Measurements from ENCODE around the gene SLC7A7.

SLC7A7 gene

DNA sequence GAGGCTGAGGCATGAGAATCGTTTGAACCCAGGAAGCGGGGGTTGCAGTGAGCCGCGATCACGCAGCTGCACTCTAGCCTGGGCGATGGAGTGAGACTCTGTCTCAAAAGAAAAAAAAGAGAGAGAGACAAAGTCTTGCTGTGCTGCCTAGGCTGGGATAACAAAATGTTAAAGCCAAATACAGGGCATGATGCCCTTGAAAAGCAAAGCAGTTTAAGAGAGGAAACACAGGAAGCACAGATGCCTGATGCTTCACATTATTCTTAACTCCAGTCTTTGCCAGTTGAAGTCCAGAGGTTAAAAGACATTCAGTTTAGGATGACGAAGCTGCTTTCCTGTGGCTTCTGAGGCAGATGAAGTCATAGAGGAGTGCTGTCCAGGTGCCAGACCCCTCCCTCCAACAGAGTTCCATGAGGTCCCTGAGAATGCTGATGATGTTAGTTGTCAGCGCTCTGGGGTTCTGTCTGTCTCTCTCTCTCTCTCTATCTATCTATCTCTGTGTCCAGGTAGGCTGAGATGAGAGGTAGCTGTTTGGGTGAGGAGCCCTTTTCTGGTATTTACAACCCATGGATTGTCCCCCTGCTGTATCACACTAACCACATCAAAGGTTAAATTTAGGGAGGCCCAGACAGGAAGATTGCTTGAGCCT, 9.6 kb upstream of the SLC7A7 start:
- H3K9ac ChIP-seq (ENCODE audit: low read length): no peak overlapping the region
- H3K4me1 ChIP-seq (ENCODE audit: control insufficient read depth, insufficient read depth, low read length): peaks cover 40% of the 10 kb centered on the region
- H3K4me3 ChIP-seq (ENCODE audit: low read length): no peak overlapping the region
- no peaks in the 10 kb centered on the region for H3K27me3 ChIP-seq (ENCODE audit: control insufficient read depth, insufficient read depth, low read length)
- no peaks in the 10 kb centered on the region for H3K36me3 ChIP-seq (ENCODE audit: control insufficient read depth, insufficient read depth, low read length)
- no peaks in the 10 kb centered on the region for H3K9me3 ChIP-seq (ENCODE audit: control insufficient read depth, low read length)

DNA sequence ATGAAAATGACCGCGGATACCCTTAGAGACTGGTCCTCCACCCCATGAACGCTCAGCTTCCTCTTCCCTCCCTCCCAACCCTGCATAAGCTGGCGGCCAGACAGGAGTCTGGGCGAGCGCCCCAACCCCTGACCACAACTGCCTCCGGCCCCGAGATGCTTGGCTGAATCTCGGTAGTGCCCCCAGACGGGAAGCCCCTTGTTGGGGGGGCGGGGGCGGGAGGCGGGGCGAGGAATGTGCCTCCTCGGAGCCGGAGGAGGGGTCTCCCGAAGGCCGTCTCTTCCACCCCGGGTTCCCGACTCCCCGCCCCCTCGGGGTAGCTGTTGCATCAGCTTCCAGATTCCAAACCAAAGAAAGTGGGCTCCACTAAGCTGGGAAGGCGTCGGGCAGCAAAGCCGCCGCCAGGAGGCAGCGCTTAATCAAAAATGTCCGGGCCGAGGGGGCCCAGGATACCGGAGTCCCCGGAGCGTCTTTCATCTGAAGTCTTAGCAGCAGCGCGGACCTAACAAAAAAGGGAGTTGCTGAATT, 7.4 kb upstream of the SLC7A7 start:
- no peaks in the 10 kb centered on the region for H3K27me3 ChIP-seq (ENCODE audit: control insufficient read depth, insufficient read depth, low read length)
- H3K4me1 ChIP-seq (ENCODE audit: control insufficient read depth, insufficient read depth, low read length): peaks cover 57% of the 10 kb centered on the region
- no peaks in the 10 kb centered on the region for H3K9me3 ChIP-seq (ENCODE audit: control insufficient read depth, low read length)
- no peaks in the 10 kb centered on the region for H3K36me3 ChIP-seq (ENCODE audit: control insufficient read depth, insufficient read depth, low read length)
- H3K9ac ChIP-seq (ENCODE audit: low read length): peak overlapping the region; percentile 84
- H3K4me3 ChIP-seq (ENCODE audit: low read length): peak overlapping the region; percentile 21

DNA sequence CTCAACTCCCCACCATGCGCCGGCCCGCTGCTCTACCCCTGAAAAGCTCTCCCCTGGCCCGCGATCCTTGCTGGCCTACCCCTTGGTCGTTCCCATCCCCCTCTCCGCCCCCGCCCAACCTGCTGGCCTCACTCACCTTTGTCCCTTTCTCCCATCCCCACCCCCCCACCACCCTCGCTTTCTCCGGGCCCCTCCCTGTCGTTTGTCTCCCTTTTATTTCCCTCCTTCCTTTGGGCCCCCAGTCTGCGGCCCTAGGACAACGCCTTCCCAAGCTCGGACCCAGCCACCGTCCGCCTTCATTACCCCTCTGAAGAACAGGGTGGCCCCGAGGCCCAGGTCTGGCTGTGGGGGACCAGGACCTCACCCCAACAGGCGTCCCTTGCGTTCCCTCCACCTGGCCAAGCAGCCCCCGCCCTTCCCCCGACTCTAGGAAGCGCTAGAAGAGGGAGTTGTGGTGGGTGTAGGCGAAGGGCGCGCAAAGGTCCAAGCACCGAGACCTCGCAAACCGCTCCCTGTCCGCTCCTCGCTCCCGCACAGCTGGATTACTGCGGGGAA, 6.9 kb upstream of the SLC7A7 start:
- Histone ChIP-seq H3K9ac (ENCODE audit: low read length) (peak overlapping the region; percentile 84), H3K9me3 (ENCODE audit: control insufficient read depth, low read length) (no peaks in the 10 kb centered on the region), H3K27me3 (ENCODE audit: control insufficient read depth, insufficient read depth, low read length) (no peaks in the 10 kb centered on the region), H3K4me3 (ENCODE audit: low read length) (no peak overlapping the region), H3K4me1 (ENCODE audit: control insufficient read depth, insufficient read depth, low read length) (peaks cover 59% of the 10 kb centered on the region), H3K36me3 (ENCODE audit: control insufficient read depth, insufficient read depth, low read length) (no peaks in the 10 kb centered on the region)

DNA sequence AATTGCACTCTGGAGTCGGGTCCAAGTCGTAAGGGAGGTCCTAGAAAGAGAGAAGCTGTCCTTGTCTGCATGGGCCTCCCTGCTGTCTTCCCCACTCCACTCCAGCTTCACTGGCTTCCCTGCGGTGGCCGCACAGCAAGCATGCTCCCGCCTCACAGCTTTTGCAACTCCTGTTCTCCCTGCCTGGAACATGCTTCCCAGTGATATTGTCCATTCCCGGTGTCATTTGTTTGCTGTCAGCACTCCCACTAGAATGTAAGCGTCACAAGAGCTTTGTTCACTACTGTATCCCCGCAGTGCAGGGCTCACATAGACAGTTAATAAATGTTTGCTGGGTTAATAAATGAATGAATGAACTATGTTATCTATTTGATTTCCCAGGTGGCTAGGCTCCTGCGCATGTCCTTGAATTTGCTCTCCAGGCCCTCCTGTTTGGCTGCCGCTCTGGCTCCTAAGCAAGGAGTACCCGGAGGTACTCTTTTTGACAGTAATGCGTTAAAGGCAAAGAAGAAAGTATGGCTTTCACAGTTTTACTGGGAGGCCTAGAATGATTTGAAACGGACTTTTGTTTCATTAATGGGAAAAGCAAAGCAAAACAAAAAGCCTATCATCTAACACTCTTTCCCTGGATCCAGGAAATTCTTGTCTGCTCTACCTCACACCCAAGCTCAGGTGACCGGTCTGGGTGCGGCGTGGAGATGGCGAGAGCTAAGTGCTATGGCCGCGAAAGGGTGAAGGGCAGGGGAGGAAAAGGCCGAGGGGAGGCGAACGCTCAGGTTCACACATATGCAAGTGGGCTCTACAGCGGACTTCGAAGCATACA, 6.2 kb upstream of the SLC7A7 start:
- Histone ChIP-seq H3K36me3 (ENCODE audit: control insufficient read depth, insufficient read depth, low read length) (no peaks in the 10 kb centered on the region), H3K4me3 (ENCODE audit: low read length) (no peak overlapping the region), H3K27me3 (ENCODE audit: control insufficient read depth, insufficient read depth, low read length) (no peaks in the 10 kb centered on the region), H3K9me3 (ENCODE audit: control insufficient read depth, low read length) (no peaks in the 10 kb centered on the region), H3K9ac (ENCODE audit: low read length) (peak overlapping the region; percentile 84), H3K4me1 (ENCODE audit: control insufficient read depth, insufficient read depth, low read length) (peaks cover 59% of the 10 kb centered on the region)

DNA sequence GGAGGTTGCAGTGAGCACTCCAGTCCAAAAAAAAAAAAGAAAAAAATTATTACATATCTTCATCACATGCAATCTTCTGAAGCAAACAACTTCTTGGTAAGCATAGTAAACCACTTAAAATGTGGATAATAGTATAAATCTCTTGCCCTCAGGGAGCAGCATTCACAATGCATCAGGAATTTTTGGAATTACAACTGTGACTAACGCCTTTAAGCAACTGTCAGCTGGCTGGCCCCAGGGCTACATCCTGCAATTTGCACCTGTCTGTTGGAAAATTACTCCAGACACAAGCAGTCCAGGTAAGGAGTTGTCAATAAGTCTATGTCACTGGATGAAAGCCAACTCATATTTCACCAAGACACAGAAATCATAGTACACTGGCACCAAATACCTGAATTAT, 5.5 kb upstream of the SLC7A7 start:
- Histone ChIP-seq H3K4me3 (ENCODE audit: low read length) (no peak overlapping the region), H3K9me3 (ENCODE audit: control insufficient read depth, low read length) (no peaks in the 10 kb centered on the region), H3K27me3 (ENCODE audit: control insufficient read depth, insufficient read depth, low read length) (no peaks in the 10 kb centered on the region), H3K36me3 (ENCODE audit: control insufficient read depth, insufficient read depth, low read length) (no peaks in the 10 kb centered on the region), H3K4me1 (ENCODE audit: control insufficient read depth, insufficient read depth, low read length) (peaks cover 62% of the 10 kb centered on the region), H3K9ac (ENCODE audit: low read length) (peak overlapping the region; percentile 84)

DNA sequence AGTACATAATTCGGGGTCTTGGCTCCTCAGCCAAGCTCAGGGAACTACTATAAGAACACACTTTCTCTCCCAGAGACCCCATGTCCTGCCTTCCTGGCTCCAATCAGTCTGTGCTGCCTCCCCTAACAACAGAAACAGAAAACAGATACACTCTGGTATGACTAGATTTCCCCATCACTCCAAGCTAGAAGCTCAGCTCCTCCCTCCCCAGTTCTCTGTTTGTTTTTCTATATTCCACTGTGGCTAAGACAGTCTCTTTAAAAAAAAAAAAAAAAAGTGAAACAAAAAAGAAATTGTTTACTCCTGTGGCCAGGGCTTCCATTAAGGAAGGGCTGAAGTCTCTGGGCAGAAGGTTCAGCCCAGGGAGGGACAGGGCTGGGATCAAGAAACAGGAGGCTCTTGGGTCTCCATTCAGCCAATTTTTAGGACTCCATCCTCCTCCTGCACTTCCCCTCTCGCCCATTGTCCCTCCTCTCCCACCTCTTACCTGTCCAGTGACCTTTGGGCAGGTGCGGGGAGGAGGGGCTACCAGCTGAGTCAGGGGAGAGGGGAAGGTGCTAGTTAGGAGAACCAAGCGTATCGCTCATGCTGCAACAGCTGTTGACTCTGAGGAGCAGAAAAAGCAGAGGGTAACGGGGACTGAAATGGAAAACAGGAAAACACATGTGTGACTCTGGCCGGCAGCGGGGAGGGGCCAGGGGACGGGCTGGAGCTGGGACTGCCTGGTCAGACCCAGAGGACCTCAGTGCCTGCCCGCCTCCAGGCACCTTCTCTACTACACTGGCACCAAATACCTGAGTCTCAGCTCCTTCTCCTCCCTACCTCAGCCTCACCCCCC, 4.1 kb upstream of the SLC7A7 start:
- Histone ChIP-seq H3K27me3 (ENCODE audit: control insufficient read depth, insufficient read depth, low read length) (no peaks in the 10 kb centered on the region), H3K36me3 (ENCODE audit: control insufficient read depth, insufficient read depth, low read length) (no peaks in the 10 kb centered on the region), H3K4me1 (ENCODE audit: control insufficient read depth, insufficient read depth, low read length) (peaks cover 73% of the 10 kb centered on the region), H3K9me3 (ENCODE audit: control insufficient read depth, low read length) (no peaks in the 10 kb centered on the region), H3K4me3 (ENCODE audit: low read length) (peak overlapping the region; percentile 32), H3K9ac (ENCODE audit: low read length) (peak overlapping the region; percentile 67)

DNA sequence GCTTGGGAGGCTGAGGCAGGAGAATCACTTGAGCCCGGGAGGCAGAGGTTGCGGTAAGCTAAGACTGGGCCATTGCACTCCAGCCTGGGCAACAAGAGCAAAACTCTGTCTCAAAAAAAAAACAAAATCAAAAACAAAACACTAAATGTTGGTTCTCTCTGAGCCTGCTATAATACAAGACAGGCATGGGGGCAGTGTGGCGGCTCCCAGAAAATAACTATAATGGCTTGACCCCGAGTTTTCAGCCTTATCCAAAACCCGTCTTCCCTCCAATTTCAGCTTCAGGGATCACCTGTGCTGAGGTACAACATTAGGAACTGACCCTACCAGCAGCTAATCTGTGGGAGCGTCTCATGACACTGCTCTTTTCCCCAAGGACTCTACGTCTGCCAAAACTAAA, 862 bp downstream of the SLC7A7 start:
- H3K9ac ChIP-seq (ENCODE audit: low read length): no peak overlapping the region
- no peaks in the 10 kb centered on the region for H3K27me3 ChIP-seq (ENCODE audit: control insufficient read depth, insufficient read depth, low read length)
- no peak overlapping the region for H3K4me3 ChIP-seq (ENCODE audit: low read length)

DNA sequence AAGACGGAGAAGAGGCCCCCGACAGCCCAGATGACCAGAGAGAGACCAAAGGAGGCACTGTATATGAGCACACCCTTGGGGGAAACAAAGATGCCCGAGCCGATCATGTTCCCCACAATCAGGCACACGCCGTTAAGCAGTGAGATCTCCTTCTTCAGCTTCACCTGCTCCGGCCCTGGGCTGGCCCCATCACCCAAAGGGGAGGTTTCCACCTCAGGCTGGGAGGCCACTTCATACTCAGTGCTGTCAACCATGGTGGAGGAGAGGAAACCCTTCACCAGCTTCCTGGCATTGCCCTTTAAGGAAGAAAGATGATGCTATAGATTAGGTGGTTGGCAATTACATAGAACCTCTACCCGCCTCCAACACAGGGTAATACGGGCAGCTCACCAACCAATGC, 2.1 kb downstream of the SLC7A7 start:
- Histone ChIP-seq H3K9me3 (ENCODE audit: control insufficient read depth, low read length) (no peaks in the 10 kb centered on the region), H3K4me3 (ENCODE audit: low read length) (no peak overlapping the region), H3K9ac (ENCODE audit: low read length) (no peak overlapping the region), H3K36me3 (ENCODE audit: control insufficient read depth, insufficient read depth, low read length) (no peaks in the 10 kb centered on the region), H3K27me3 (ENCODE audit: control insufficient read depth, insufficient read depth, low read length) (no peaks in the 10 kb centered on the region), H3K4me1 (ENCODE audit: control insufficient read depth, insufficient read depth, low read length) (peaks cover 24% of the 10 kb centered on the region)

More for the DNA sequence above, 862 bp downstream of the SLC7A7 start:
- no peaks in the 10 kb centered on the region for H3K36me3 ChIP-seq (ENCODE audit: control insufficient read depth, insufficient read depth, low read length)
- no peaks in the 10 kb centered on the region for H3K9me3 ChIP-seq (ENCODE audit: control insufficient read depth, low read length)
- H3K4me1 ChIP-seq (ENCODE audit: control insufficient read depth, insufficient read depth, low read length): peaks cover 36% of the 10 kb centered on the region

DNA sequence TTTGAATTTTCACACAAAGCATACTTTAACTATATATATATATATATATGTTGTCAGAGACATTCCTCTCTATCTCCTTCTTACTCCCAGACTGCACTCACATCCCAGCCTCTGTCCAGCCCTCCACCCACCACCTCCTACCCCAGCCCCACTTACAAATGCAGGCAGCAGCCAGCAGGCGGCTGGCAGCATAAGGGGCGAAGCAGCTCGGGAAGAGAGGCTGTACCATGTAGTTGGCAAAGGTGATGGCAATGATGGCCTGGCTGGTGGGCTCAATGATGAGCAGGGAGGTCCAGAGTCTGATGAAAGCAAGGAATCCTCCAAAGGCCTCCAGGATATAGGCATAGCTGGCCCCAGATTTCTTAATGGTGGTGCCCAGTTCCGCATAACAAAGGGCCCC, 2.5 kb downstream of the SLC7A7 start:
- H3K9ac ChIP-seq (ENCODE audit: low read length): no peak overlapping the region
- no peaks in the 10 kb centered on the region for H3K36me3 ChIP-seq (ENCODE audit: control insufficient read depth, insufficient read depth, low read length)
- H3K27me3 ChIP-seq (ENCODE audit: control insufficient read depth, insufficient read depth, low read length): no peaks in the 10 kb centered on the region
- peaks cover 20% of the 10 kb centered on the region for H3K4me1 ChIP-seq (ENCODE audit: control insufficient read depth, insufficient read depth, low read length)
- no peaks in the 10 kb centered on the region for H3K9me3 ChIP-seq (ENCODE audit: control insufficient read depth, low read length)
- H3K4me3 ChIP-seq (ENCODE audit: low read length): no peak overlapping the region

DNA sequence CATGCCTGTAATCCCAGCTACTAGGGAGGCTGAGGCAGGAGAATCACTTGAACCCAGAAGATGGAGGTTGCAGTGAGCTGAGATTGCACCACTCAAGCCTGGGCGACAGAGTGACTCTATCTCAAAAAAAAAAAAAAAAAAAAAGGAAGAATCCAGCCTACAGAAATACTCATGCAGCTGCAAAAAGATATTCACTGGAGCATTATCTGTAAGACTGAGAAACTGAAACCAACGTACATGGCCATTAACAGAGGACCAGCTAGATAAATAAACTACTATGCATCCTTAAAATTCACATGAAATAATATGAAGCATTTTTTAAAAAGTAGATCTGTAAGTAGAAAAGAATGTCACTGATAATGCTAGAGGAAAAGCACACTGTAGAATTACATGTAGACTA, 3.5 kb downstream of the SLC7A7 start:
- Histone ChIP-seq H3K27me3 (ENCODE audit: control insufficient read depth, insufficient read depth, low read length) (no peaks in the 10 kb centered on the region), H3K9ac (ENCODE audit: low read length) (no peak overlapping the region), H3K9me3 (ENCODE audit: control insufficient read depth, low read length) (no peaks in the 10 kb centered on the region), H3K4me1 (ENCODE audit: control insufficient read depth, insufficient read depth, low read length) (peaks cover 16% of the 10 kb centered on the region), H3K36me3 (ENCODE audit: control insufficient read depth, insufficient read depth, low read length) (no peaks in the 10 kb centered on the region), H3K4me3 (ENCODE audit: low read length) (no peak overlapping the region)

DNA sequence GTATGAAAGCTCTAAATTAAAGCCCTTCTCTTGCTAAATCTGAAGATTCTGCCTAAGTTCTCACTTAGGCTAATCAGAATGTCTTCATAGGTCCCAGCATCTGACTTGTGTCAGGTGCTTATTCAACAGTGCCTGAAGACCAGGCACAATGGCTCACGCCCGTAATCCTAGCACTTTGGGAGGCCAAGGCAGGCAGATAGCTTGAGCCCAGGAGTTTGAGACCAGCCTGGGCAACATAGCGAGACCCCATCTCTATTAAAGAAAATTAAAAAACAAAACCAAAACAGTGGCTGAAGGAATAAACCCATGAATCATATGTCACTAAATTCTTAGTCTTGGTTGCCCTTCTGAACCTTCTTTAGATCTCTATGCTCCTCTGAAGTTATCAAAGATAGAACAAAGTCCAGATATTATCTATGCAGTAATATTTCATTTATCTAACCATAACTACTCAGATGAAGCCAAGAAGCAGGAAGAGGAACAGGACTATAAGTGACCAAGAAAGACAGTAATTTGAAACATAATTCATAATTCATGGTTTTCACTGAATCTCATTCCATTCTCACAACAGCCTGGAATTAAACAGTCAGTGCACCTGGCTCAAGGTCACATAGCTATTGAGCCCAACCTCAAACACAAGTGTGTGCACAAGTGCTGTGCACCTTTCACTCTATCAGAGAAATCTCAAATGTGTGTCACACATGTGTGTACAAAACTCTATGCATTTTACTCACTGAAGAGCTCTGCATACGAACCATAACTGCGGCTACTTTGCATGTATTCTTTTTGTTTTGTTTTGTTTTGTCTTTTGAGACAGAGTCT, 6.6 kb downstream of the SLC7A7 start:
- H3K4me3 ChIP-seq (ENCODE audit: low read length): no peak overlapping the region

More for the DNA sequence above, 6.6 kb downstream of the SLC7A7 start:
- Histone ChIP-seq H3K36me3 (ENCODE audit: control insufficient read depth, insufficient read depth, low read length) (no peaks in the 10 kb centered on the region), H3K4me1 (ENCODE audit: control insufficient read depth, insufficient read depth, low read length) (peaks cover 5% of the 10 kb centered on the region), H3K9ac (ENCODE audit: low read length) (no peak overlapping the region), H3K9me3 (ENCODE audit: control insufficient read depth, low read length) (no peaks in the 10 kb centered on the region), H3K27me3 (ENCODE audit: control insufficient read depth, insufficient read depth, low read length) (no peaks in the 10 kb centered on the region)

Measured in mucosa of stomach (tissue), 1 donor.